Vagina (tissue), 2 donors: Measurements from ENCODE around the gene FAM9A.

ENCODE experiments used
- CTCF ChIP-seq, 3 experiments: fragments of 450-650 bp in 2 of 3; fragments of 200-600 bp in 1 of 3; sonication (generic) in 1 of 3; IDR thresholded peaks; one replicate each; pipeline ENCODE4 v1.5.1; 2017 to 2019; ENCODE audit warnings: antibody characterized with exemption in 3 of 3, mild to moderate bottlenecking in 2 of 3, moderate library complexity in 2 of 3
- POLR2A ChIP-seq, 2 donors: fragments of 450-650 bp; IDR thresholded peaks; one replicate each; pipeline ENCODE4 v1.6.1; 2017; ENCODE audit warnings: antibody characterized with exemption in 2 of 2, mild to moderate bottlenecking in 2 of 2, moderate library complexity in 2 of 2
- POLR2AphosphoS5 ChIP-seq, 2 donors: sonication (generic); formaldehyde crosslinking; IDR thresholded peaks; one replicate each; pipeline ENCODE4 v1.9.0; 2017; ENCODE audit warnings: antibody characterized with exemption in 2 of 2, mild to moderate bottlenecking in 2 of 2, low read depth in 1 of 2; ENCODE audit not compliant: insufficient read depth in 1 of 2

DNA sequence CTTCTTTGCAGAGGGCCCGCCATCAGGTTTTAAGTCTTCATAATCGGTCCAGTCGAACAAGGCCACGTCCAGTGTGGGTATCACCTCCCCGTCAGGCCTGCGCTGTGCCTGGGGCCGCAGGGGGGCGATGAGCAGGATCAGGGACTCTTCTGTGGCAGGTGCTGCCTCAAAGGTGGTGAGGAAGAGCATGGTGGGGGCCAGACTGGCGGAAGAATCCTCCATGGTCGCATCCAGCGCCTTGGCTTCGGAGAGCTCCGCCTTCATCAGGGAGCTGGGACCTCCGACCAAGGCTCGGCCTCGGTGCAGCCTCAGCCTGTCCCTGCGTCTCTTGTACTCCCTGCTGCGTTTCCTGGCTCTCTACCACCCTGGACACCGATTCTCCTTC, 17.5 kb downstream of the FAM9A start:
- TF ChIP-seq POLR2A (IDR thresholded peaks at IDR 0.05) (no peak), POLR2AphosphoS5 (IDR thresholded peaks at IDR 0.05; ENCODE audit: insufficient read depth in 1 of 2, low read depth in 1 of 2) (no peak), CTCF (IDR thresholded peaks at IDR 0.05) (no peak)
